ENCODE measurements around the gene PTPRT. TPM values are rescaled to one million over a fixed set of nuclear protein-coding genes. Genes with fewer than 3 reads are reported as not detected.
A peak's percentile ranks its signal among the peaks of the same experiment; 100 is the strongest.

The PTPRT gene
- total and polyA plus RNA-seq, 4 donors: 0.03 to 0.19 (median 0.18) TPM; not detected in 1

- no peak overlapping the region for H3K4me3 ChIP-seq (ENCODE audit: low read length in 2 of 2)
- no peak overlapping the region for H3K27ac ChIP-seq (ENCODE audit: low read depth in 1 of 2, low read length in 2 of 2)
- H3K4me1 ChIP-seq (ENCODE audit: control insufficient read depth in 1 of 2, insufficient read depth in 2 of 2, low read length in 2 of 2): no peaks in the 10 kb centered on the region
- intact Hi-C loops (cut with DNase I): no loop called here
- no peak for DNase-seq
- no peaks in the 10 kb centered on the region for H3K9me3 ChIP-seq (ENCODE audit: control insufficient read depth, low read length)
- H3K27me3 ChIP-seq (ENCODE audit: control insufficient read depth in 1 of 2, insufficient read depth in 2 of 2, low read length in 1 of 2): no peaks in the 10 kb centered on the region
- no peak for ATAC-seq (ENCODE audit: low FRiP score)
- no peaks in the 10 kb centered on the region for H3K36me3 ChIP-seq (ENCODE audit: control insufficient read depth in 1 of 2, insufficient read depth in 2 of 2, low read length in 1 of 2)
Measured at GRCh38 chr20:42502591-42502990, 687.1 kb downstream of the PTPRT start.

- WGBS, 2 donors: 76 to 84% methylated on average over 5 of the region's 5 CpGs
- no peaks in the 10 kb centered on the region for H3K36me3 ChIP-seq (ENCODE audit: control insufficient read depth in 1 of 2, insufficient read depth in 2 of 2, low read length in 1 of 2)
- no peaks in the 10 kb centered on the region for H3K9me3 ChIP-seq (ENCODE audit: control insufficient read depth, low read length)
- H3K27ac ChIP-seq (ENCODE audit: low read depth in 1 of 2, low read length in 2 of 2): no peak overlapping the region
- ATAC-seq (ENCODE audit: low FRiP score): no peak
- intact Hi-C loops (cut with DNase I): no loop called here
- H3K4me3 ChIP-seq (ENCODE audit: low read length in 2 of 2): no peak overlapping the region
- DNase-seq: no peak
- no peaks in the 10 kb centered on the region for H3K4me1 ChIP-seq (ENCODE audit: control insufficient read depth in 1 of 2, insufficient read depth in 2 of 2, low read length in 2 of 2)
- no peaks in the 10 kb centered on the region for H3K27me3 ChIP-seq (ENCODE audit: control insufficient read depth in 1 of 2, insufficient read depth in 2 of 2, low read length in 1 of 2)
Measured at GRCh38 chr20:42496595-42496994, 693.1 kb downstream of the PTPRT start.

- DNase-seq (no peak), ATAC-seq (ENCODE audit: low FRiP score) (no peak)
- intact Hi-C loops (cut with DNase I): no loop called here
- peaks cover 1% of the 10 kb centered on the region for H3K9me3 ChIP-seq (ENCODE audit: control insufficient read depth, low read length)
- H3K27me3 ChIP-seq (ENCODE audit: control insufficient read depth in 1 of 2, insufficient read depth in 2 of 2, low read length in 1 of 2): no peaks in the 10 kb centered on the region
- no peaks in the 10 kb centered on the region for H3K4me1 ChIP-seq (ENCODE audit: control insufficient read depth in 1 of 2, insufficient read depth in 2 of 2, low read length in 2 of 2)
- H3K27ac ChIP-seq (ENCODE audit: low read depth in 1 of 2, low read length in 2 of 2): no peak overlapping the region
- 87 to 88% methylated on average over 4 of the region's 4 CpGs for WGBS, 2 donors
- H3K4me3 ChIP-seq (ENCODE audit: low read length in 2 of 2): no peak overlapping the region
- H3K36me3 ChIP-seq (ENCODE audit: control insufficient read depth in 1 of 2, insufficient read depth in 2 of 2, low read length in 1 of 2): no peaks in the 10 kb centered on the region
Measured at GRCh38 chr20:42494290-42494689, 695.4 kb downstream of the PTPRT start.

GRCh38 chr20:42493001-42493400 is 696.7 kb downstream of the PTPRT start:
- Histone ChIP-seq H3K9me3 (ENCODE audit: control insufficient read depth, low read length) (peaks cover 1% of the 10 kb centered on the region), H3K4me3 (ENCODE audit: low read length in 2 of 2) (no peak overlapping the region), H3K27me3 (ENCODE audit: control insufficient read depth in 1 of 2, insufficient read depth in 2 of 2, low read length in 1 of 2) (no peaks in the 10 kb centered on the region), H3K27ac (ENCODE audit: low read depth in 1 of 2, low read length in 2 of 2) (no peak overlapping the region), H3K4me1 (ENCODE audit: control insufficient read depth in 1 of 2, insufficient read depth in 2 of 2, low read length in 2 of 2) (no peaks in the 10 kb centered on the region), H3K36me3 (ENCODE audit: control insufficient read depth in 1 of 2, insufficient read depth in 2 of 2, low read length in 1 of 2) (no peaks in the 10 kb centered on the region)
- intact Hi-C loops (cut with DNase I): no loop called here
- no peak for ATAC-seq (ENCODE audit: low FRiP score)
- no peak for DNase-seq

- ATAC-seq (ENCODE audit: low FRiP score): no peak
- DNase-seq: no peak
- 74 to 84% methylated on average over 2 of the region's 2 CpGs for WGBS, 2 donors
- intact Hi-C loops (cut with DNase I): no loop called here
- Histone ChIP-seq H3K9me3 (ENCODE audit: control insufficient read depth, low read length) (peaks cover 1% of the 10 kb centered on the region), H3K4me3 (ENCODE audit: low read length in 2 of 2) (no peak overlapping the region), H3K4me1 (ENCODE audit: control insufficient read depth in 1 of 2, insufficient read depth in 2 of 2, low read length in 2 of 2) (no peaks in the 10 kb centered on the region), H3K27ac (ENCODE audit: low read depth in 1 of 2, low read length in 2 of 2) (no peak overlapping the region), H3K36me3 (ENCODE audit: control insufficient read depth in 1 of 2, insufficient read depth in 2 of 2, low read length in 1 of 2) (no peaks in the 10 kb centered on the region), H3K27me3 (ENCODE audit: control insufficient read depth in 1 of 2, insufficient read depth in 2 of 2, low read length in 1 of 2) (no peaks in the 10 kb centered on the region)
Measured at GRCh38 chr20:42492290-42492689, 697.4 kb downstream of the PTPRT start.

- Histone ChIP-seq H3K9me3 (ENCODE audit: control insufficient read depth, low read length) (no peaks in the 10 kb centered on the region), H3K36me3 (ENCODE audit: control insufficient read depth in 1 of 2, insufficient read depth in 2 of 2, low read length in 1 of 2) (no peaks in the 10 kb centered on the region), H3K27me3 (ENCODE audit: control insufficient read depth in 1 of 2, insufficient read depth in 2 of 2, low read length in 1 of 2) (no peaks in the 10 kb centered on the region), H3K4me1 (ENCODE audit: control insufficient read depth in 1 of 2, insufficient read depth in 2 of 2, low read length in 2 of 2) (peaks cover 0 to 2% of the 10 kb centered on the region in 2 donors), H3K4me3 (ENCODE audit: low read length in 2 of 2) (no peak overlapping the region), H3K27ac (ENCODE audit: low read depth in 1 of 2, low read length in 2 of 2) (no peak overlapping the region)
- intact Hi-C loops (cut with DNase I): no loop called here
- DNase-seq: no peak
- no peak for ATAC-seq (ENCODE audit: low FRiP score)
- 91 to 92% methylated on average over 2 of the region's 2 CpGs for WGBS, 2 donors
Measured at GRCh38 chr20:42485556-42485955, 704.1 kb downstream of the PTPRT start.

- ATAC-seq (ENCODE audit: low FRiP score): peak; percentile 49
Measured at GRCh38 chr20:42484790-42485375, 704.8 kb downstream of the PTPRT start.

GRCh38 chr20:42484335-42484734 is 705.4 kb downstream of the PTPRT start:
- no peak for DNase-seq
- 0 to 5% methylated on average over 3 of the region's 3 CpGs for WGBS, 2 donors
- H3K27ac ChIP-seq (ENCODE audit: low read depth in 1 of 2, low read length in 2 of 2): no peak overlapping the region

More at GRCh38 chr20:42484790-42485375, 704.8 kb downstream of the PTPRT start:
- no peak overlapping the region for H3K4me3 ChIP-seq (ENCODE audit: low read length in 2 of 2)
- intact Hi-C loops (cut with DNase I): no loop called here
- no peak overlapping the region for H3K27ac ChIP-seq (ENCODE audit: low read depth in 1 of 2, low read length in 2 of 2)
- no peaks in the 10 kb centered on the region for H3K27me3 ChIP-seq (ENCODE audit: control insufficient read depth in 1 of 2, insufficient read depth in 2 of 2, low read length in 1 of 2)
- WGBS, 2 donors: 67 to 68% methylated on average over 5 of the region's 5 CpGs
- H3K36me3 ChIP-seq (ENCODE audit: control insufficient read depth in 1 of 2, insufficient read depth in 2 of 2, low read length in 1 of 2): no peaks in the 10 kb centered on the region
- DNase-seq: no peak
- H3K4me1 ChIP-seq (ENCODE audit: control insufficient read depth in 1 of 2, insufficient read depth in 2 of 2, low read length in 2 of 2): peaks cover 0 to 2% of the 10 kb centered on the region in 2 donors
- H3K9me3 ChIP-seq (ENCODE audit: control insufficient read depth, low read length): no peaks in the 10 kb centered on the region

GRCh38 chr20:42483730-42484303 is 705.9 kb downstream of the PTPRT start:
- Histone ChIP-seq H3K27ac (ENCODE audit: low read depth in 1 of 2, low read length in 2 of 2) (no peak overlapping the region), H3K27me3 (ENCODE audit: control insufficient read depth in 1 of 2, insufficient read depth in 2 of 2, low read length in 1 of 2) (no peaks in the 10 kb centered on the region), H3K9me3 (ENCODE audit: control insufficient read depth, low read length) (no peaks in the 10 kb centered on the region), H3K4me1 (ENCODE audit: control insufficient read depth in 1 of 2, insufficient read depth in 2 of 2, low read length in 2 of 2) (peaks cover 0 to 2% of the 10 kb centered on the region in 2 donors), H3K4me3 (ENCODE audit: low read length in 2 of 2) (no peak overlapping the region), H3K36me3 (ENCODE audit: control insufficient read depth in 1 of 2, insufficient read depth in 2 of 2, low read length in 1 of 2) (no peaks in the 10 kb centered on the region)
- intact Hi-C loops (cut with DNase I): no loop called here
- 10 to 14% methylated on average over 6 of the region's 6 CpGs for WGBS, 2 donors
- DNase-seq: no peak
- ATAC-seq (ENCODE audit: low FRiP score): peak; percentile 16

More at GRCh38 chr20:42484335-42484734, 705.4 kb downstream of the PTPRT start:
- no peaks in the 10 kb centered on the region for H3K9me3 ChIP-seq (ENCODE audit: control insufficient read depth, low read length)
- H3K4me1 ChIP-seq (ENCODE audit: control insufficient read depth in 1 of 2, insufficient read depth in 2 of 2, low read length in 2 of 2): peaks cover 0 to 2% of the 10 kb centered on the region in 2 donors
- H3K4me3 ChIP-seq (ENCODE audit: low read length in 2 of 2): no peak overlapping the region
- ATAC-seq (ENCODE audit: low FRiP score): peak; percentile 90
- no peaks in the 10 kb centered on the region for H3K27me3 ChIP-seq (ENCODE audit: control insufficient read depth in 1 of 2, insufficient read depth in 2 of 2, low read length in 1 of 2)
- intact Hi-C loops (cut with DNase I): no loop called here
- H3K36me3 ChIP-seq (ENCODE audit: control insufficient read depth in 1 of 2, insufficient read depth in 2 of 2, low read length in 1 of 2): no peaks in the 10 kb centered on the region

Data from aorta (tissue), 5 donors.